NCI-H2171 treated with DMSO at 0.1 percent for 48 hours (cell line): ENCODE data around the gene PPP1R3C.

Source experiments
- DNase-seq: peaks from one replicate; lab custom pipeline; 2025; lab: John Stamatoyannopoulos, UW

Gene PPP1R3C

DNA sequence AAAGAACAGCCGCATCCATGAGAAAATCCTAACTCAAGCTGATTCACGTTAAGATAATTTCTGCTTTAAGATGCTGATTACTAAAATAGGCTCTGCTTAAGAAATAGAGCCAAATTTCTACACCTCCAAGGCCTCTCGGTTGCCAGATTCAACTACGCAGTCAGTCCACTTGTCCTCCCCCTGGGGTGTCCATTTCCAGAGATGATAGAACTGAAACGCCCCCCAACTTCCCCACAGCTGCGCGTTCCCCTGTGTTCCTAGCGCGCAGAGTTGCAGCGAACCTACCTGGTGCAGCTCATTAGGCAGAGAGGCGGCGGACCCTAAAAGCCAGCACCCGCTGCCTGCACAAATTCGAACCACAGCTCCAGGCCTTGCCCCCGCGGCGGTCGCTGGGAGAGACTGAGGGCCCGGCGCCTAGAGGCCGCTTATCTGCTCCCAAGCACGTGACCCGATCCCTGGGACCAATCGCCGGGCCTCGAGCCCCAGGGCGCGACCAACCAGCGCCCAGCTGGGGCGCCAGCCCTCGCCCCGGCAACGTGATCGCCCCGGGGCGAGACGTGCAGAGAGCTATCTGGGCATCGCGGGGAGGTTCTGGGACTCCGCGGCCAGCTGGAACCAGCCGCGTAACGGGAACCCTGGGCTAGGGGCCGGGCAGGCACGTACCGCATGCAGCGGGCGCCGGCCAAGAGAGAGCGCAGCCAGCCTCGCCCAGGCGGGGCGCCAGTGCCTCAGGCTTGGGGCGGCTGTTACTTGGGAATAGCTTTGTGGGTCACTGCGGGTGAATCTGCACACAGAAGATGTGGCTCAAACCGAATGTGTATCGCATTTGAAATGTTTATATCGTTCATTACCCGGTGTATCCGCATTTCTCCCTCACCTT, at the start of gene PPP1R3C:
TSS of gene PPP1R3C (minus strand) at position 401 of the 880 bp plus-strand sequence. CDS start at position 299, 102 bp downstream.
- DNase-seq, result peak; percentile 54

DNA sequence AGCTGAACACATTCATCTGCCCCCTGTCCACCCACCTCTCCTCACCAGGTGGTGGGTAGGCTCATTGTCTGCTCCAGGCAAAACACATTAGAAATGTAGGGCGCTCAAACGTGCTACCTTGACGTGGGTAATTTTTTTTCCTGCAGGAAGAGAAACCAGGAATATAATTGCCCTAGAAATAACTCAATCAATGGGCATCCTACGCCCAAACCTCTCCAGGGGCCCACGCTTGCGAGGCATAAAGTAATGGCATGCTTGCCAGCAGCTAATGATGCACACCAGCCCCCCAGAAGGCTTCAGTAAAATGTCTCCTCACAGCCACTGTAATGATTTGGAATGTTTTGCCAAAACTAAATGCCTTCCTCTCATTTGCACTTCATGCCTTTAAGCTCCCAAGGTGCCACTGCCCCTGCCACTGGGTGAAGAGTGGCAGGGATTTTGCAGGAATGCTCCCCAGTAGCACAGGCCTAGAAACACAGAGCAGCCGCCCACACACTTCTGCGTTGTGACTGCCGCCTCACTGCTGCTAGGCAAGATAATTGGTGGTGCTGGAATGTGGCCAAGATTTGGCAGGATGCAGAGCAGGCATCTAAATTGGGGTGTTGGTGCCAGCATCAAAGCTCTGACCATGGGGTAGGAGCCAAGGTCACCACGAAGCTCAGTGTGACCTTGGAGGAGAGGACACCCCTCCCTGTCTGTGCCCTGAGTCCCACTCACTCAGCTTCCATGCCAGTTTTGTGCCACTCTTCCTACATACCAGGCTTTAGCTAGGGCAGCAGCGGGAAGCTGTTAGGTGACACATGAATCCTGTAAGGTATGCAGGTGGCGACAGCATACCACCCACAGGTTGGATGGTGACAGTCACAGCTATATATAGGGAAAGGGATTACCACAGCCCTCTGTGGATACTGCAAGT, 48.7 kb upstream of the PPP1R3C start:
- peak; percentile 59 for DNase-seq

GRCh38 chr10:91680487-91680886, 47.6 kb upstream of the PPP1R3C start:
- no peak for DNase-seq

DNA sequence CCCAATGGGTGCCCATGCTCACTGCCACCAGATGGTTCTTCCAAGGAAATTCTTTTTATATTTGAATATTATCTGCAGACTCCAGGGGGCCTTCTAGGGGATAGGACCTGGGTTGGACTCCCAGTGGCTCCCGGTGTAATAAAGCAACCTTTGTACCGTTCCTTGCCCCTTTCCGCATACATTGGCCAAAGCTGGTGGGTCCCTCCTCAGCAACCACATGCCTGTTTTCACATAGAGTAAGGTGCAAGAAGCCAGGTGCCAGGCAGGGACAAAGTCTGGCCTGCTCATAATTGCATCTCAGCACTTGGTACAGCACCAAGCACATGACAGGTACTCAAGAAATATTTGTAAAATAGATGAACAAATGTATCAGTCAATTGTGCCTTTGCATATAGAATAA, 46.4 kb upstream of the PPP1R3C start:
- no peak for DNase-seq

DNA sequence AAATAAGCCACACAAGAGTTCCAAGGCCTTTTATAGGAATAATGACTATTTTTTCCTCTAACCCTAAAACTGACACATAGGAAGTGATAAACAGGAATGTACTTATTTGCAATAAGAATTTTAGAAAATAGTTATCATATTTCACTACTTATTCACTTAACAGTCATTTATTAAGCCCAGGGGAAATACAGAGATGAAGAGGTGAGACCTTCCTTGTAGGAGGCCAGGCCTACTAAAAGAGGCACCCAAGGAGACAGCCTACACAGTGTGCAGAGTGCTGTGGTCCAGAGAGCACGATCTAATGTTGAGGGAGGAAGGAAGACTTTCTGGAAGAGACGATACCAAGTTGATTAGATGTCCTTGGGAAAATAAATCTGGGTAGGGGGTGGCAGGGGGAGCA, 45.0 kb upstream of the PPP1R3C start:
- no peak for DNase-seq

DNA sequence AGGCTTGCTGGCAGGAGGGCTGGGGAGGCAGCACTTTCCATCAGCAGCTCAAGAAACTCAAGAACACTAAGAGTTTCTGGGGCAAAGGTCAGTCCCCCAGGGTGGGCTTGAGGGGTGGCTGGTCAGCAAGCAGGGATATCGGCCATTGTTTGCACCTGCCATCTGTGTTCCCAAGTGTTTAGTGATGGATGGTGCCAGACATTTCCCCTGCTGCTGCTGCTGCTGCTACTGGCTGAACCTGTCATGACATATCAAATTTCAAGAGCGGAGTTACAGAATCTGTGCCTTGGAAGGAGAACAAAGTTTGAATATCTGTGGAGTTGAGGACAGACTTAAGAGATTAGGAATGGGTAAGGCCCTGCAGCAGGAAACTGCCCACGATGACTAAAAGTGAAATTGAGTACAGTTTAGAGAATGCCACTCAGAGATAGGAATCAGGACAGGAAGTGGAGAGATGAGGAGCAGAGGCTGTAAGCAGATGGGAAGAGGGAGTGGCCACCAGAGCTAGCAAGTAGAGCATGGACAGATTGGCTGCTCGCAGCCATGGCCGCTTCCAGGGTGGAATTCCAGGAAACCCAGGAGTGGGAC, 39.2 kb upstream of the PPP1R3C start:
- peak; percentile 95 for DNase-seq

DNA sequence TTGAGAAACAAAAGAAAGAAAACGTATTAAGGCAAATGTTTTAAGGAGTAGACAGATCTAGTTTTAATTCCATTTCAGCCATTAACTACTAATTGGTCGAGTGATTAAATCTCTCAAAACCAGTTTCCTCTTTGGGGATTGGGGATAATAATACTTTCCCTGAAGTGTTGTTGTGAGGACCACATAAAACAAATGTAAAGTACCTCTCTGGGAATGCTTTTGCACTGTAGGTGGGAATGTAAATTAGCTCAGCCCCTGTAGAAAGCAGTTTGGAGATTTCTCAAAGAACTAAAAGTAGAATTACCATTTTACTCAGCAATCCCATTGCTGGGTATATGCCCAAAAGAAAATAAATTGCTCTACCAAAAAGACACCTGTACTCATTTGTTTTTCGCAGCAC, 36.0 kb upstream of the PPP1R3C start:
- DNase-seq, result no peak

GRCh38 chr10:91665842-91666241, 33.0 kb upstream of the PPP1R3C start:
- no peak for DNase-seq

- DNase-seq, result no peak
Measured at GRCh38 chr10:91664426-91664825, 31.6 kb upstream of the PPP1R3C start.

DNA sequence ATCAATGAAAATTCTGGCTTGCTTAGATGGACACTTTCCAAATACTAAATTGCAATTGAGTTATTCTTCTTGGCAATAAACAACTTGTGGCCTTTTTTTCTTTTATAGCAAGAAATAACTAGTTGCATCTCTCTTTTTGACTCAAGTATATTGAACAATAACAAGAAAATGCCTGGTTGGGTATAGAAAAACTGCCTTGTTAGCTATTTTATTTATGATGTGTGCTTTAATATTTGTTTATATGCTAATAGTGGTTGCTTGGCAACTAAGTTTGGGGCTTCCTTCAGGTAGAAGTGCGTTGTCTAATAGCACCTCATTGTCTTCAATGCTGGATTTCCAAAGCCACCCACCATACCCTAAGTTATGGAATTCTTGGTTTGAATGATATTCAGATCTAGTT, 30.1 kb upstream of the PPP1R3C start:
- DNase-seq, result no peak

DNA sequence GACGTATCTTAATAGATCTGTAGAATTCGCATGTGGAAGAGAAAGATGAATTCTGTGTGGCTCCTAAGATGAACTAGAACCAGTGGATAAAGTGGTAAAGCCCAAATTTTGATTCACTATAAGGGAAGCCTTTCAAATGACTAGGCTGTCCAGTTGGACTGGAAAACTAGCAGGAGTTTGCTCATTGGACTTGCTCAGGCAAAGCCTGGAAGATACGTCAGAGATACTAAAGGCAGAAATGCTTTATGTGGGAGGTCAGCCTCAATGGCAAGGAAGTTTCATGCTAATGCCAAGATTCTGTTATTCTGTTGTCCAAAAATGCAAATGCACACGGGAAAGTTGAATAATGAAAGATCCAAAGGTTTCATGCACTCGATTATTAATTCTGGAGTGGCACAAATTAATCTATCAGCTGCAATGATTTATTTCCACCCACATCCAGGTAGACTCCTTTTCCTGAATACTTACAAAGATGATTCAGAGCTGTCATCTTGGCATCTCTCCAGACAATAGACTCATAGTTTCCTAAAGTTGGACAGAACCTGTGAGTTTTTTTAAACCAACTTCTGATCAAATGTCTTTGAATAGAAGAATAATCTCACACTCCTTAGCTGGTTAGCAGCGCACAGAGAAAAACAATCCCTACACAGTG, 20.5 kb upstream of the PPP1R3C start:
- DNase-seq, result no peak

- no peak for DNase-seq
Measured at GRCh38 chr10:91652364-91652763, 19.5 kb upstream of the PPP1R3C start.

- no peak for DNase-seq
Measured at GRCh38 chr10:91643700-91644099, 10.8 kb upstream of the PPP1R3C start.

- no peak for DNase-seq
Measured at GRCh38 chr10:91642831-91643692, 10.2 kb upstream of the PPP1R3C start.

GRCh38 chr10:91636892-91637291, 4.0 kb upstream of the PPP1R3C start:
- no peak for DNase-seq

- DNase-seq, result peak; percentile 9
Measured at GRCh38 chr10:91635401-91636400, 2.8 kb upstream of the PPP1R3C start.

DNA sequence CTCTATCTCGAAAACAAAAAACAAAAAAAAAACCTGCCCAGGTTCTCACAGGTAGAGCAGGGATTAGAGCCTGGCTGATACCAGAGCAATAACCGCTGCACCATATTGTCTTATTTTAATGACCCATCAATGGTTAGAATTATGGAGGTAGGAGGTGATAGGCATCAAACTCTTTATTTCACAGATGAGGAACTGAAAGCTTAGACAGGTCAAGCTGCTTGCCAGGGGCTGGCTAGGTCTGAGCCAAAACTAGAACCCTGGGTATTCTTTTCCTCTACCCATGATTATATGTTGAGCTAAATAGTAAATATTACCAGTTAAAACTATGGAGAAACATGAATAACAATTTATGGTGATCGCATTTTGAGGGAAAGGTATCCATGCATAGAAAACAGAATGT, 2.0 kb upstream of the PPP1R3C start:
- no peak for DNase-seq

GRCh38 chr10:91634246-91634645, 1.4 kb upstream of the PPP1R3C start:
- no peak for DNase-seq

- DNase-seq, result no peak
Measured at GRCh38 chr10:91630625-91631024, 2.2 kb downstream of the PPP1R3C start.
